Measurements from ENCODE around the gene MRPL12. TPM values are rescaled to one million over a fixed set of nuclear protein-coding genes. Genes with fewer than 3 reads are reported as not detected.

MRPL12 gene
- total and polyA plus RNA-seq, 2 of the 13 experiments (the other 11 are each of a cell fraction or from before 2014, with no cell fraction given), result 39.1 to 94.1 TPM

DNA sequence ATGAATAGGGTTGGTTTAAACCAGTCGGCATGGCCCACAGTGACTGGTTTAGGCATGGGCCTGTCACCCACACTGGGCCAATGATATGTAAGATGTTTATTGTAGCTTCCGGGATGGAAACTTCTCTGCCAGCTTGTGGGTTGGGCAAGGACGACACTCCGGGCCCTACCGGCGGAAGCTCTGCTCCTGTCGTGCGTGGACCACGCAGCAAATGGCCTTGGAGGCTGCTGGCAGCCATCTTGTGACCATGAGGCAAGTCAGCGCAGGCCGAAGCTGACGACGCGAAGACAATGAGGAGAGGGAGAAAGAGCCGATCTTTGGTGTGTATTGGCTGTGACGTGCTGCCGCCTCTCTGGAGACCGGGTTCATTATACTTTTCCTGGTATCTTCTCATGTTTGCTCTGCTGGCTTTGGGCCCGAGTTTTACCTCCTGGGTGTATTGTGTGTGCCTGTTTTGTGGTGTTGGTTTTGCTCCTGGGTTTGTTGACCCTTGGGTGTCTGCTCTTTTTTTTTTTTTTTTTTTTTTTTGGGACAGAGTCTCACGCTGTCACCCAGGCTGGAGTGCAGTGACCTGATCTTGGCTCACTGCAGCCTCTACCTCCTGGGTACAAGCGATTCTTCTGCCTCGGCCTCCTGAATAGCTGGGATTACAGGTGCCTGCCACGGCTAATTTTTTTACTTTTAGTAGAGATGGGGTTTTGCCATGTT is 24.3 kb downstream of the MRPL12 start (continued):
- TF ChIP-seq HES4 (CRISPR knock-in tag; IDR thresholded peaks at IDR 0.05; ENCODE audit: borderline replicate concordance), result peak; percentile 98
- TF ChIP-seq ZNF501 (CRISPR knock-in tag; IDR thresholded peaks at IDR 0.05), result peak; percentile 91
- peak; percentile 98 for TF ChIP-seq ZNF616 (CRISPR knock-in tag; IDR thresholded peaks at IDR 0.05; ENCODE audit: low read depth)
- peak; percentile 95 for TF ChIP-seq REPIN1 (CRISPR knock-in tag; IDR thresholded peaks at IDR 0.05; ENCODE audit: borderline replicate concordance, low read depth)
- TF ChIP-seq ZNF614 (CRISPR knock-in tag; IDR thresholded peaks at IDR 0.05; ENCODE audit: borderline replicate concordance), result peak; percentile 95
- peak; percentile 83 for TF ChIP-seq FOXK1 (CRISPR knock-in tag; IDR thresholded peaks at IDR 0.05; ENCODE audit: borderline replicate concordance, low read depth)
- TF ChIP-seq, protein P1, sequence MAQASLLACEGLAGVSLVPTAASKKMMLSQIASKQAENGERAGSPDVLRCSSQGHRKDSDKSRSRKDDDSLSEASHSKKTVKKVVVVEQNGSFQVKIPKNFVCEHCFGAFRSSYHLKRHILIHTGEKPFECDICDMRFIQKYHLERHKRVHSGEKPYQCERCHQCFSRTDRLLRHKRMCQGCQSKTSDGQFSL (CRISPR knock-in tag; IDR thresholded peaks at IDR 0.05), result peak; percentile 75; the same call in 1 of the 2 replicates
- no peak for TF ChIP-seq SRSF9 (IDR thresholded peaks at IDR 0.05; ENCODE audit: borderline replicate concordance, insufficient read depth, low read depth, low read length, poor library complexity, severe bottlenecking)
- TF ChIP-seq ZNF367 (CRISPR knock-in tag; IDR thresholded peaks at IDR 0.05; ENCODE audit: borderline replicate concordance), result peak; percentile 93; the same call in 1 of the 2 replicates
- TF ChIP-seq, protein P2, sequence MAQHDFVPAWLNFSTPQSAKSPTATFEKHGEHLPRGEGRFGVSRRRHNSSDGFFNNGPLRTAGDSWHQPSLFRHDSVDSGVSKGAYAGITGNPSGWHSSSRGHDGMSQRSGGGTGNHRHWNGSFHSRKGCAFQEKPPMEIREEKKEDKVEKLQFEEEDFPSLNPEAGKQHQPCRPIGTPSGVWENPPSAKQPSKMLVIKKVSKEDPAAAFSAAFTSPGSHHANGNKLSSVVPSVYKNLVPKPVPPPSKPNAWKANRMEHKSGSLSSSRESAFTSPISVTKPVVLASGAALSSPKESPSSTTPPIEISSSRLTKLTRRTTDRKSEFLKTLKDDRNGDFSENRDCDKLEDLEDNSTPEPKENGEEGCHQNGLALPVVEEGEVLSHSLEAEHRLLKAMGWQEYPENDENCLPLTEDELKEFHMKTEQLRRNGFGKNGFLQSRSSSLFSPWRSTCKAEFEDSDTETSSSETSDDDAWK (CRISPR knock-in tag; IDR thresholded peaks at IDR 0.05), result no peak
- TF ChIP-seq GATAD2A (CRISPR knock-in tag; IDR thresholded peaks at IDR 0.05), result peak; percentile 90
- TF ChIP-seq, protein P3, sequence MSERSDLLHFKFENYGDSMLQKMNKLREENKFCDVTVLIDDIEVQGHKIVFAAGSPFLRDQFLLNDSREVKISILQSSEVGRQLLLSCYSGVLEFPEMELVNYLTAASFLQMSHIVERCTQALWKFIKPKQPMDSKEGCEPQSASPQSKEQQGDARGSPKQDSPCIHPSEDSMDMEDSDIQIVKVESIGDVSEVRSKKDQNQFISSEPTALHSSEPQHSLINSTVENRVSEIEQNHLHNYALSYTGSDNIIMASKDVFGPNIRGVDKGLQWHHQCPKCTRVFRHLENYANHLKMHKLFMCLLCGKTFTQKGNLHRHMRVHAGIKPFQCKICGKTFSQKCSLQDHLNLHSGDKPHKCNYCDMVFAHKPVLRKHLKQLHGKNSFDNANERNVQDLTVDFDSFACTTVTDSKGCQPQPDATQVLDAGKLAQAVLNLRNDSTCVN (CRISPR knock-in tag; IDR thresholded peaks at IDR 0.05; ENCODE audit: borderline replicate concordance), result peak; percentile 97
- peak; percentile 94 for TF ChIP-seq DNMT1 (CRISPR knock-in tag; IDR thresholded peaks at IDR 0.05)
- peak; percentile 97 for TF ChIP-seq ZBTB7A (CRISPR knock-in tag; IDR thresholded peaks at IDR 0.05)
- TF ChIP-seq, protein P4, sequence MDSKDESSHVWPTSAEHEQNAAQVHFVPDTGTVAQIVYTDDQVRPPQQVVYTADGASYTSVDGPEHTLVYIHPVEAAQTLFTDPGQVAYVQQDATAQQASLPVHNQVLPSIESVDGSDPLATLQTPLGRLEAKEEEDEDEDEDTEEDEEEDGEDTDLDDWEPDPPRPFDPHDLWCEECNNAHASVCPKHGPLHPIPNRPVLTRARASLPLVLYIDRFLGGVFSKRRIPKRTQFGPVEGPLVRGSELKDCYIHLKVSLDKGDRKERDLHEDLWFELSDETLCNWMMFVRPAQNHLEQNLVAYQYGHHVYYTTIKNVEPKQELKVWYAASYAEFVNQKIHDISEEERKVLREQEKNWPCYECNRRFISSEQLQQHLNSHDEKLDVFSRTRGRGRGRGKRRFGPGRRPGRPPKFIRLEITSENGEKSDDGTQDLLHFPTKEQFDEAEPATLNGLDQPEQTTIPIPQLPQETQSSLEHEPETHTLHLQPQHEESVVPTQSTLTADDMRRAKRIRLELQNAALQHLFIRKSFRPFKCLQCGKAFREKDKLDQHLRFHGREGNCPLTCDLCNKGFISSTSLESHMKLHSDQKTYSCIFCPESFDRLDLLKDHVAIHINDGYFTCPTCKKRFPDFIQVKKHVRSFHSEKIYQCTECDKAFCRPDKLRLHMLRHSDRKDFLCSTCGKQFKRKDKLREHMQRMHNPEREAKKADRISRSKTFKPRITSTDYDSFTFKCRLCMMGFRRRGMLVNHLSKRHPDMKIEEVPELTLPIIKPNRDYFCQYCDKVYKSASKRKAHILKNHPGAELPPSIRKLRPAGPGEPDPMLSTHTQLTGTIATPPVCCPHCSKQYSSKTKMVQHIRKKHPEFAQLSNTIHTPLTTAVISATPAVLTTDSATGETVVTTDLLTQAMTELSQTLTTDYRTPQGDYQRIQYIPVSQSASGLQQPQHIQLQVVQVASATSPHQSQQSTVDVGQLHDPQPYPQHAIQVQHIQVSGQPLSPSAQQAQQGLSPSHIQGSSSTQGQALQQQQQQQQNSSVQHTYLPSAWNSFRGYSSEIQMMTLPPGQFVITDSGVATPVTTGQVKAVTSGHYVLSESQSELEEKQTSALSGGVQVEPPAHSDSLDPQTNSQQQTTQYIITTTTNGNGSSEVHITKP (CRISPR knock-in tag; IDR thresholded peaks at IDR 0.05; ENCODE audit: low read depth), result peak; percentile 79; the same call in 1 of the 2 replicates
- TF ChIP-seq AGO1 (IDR thresholded peaks at IDR 0.05; ENCODE audit: low read depth, low read length, poor library complexity, severe bottlenecking), result no peak
- TF ChIP-seq, protein P5, sequence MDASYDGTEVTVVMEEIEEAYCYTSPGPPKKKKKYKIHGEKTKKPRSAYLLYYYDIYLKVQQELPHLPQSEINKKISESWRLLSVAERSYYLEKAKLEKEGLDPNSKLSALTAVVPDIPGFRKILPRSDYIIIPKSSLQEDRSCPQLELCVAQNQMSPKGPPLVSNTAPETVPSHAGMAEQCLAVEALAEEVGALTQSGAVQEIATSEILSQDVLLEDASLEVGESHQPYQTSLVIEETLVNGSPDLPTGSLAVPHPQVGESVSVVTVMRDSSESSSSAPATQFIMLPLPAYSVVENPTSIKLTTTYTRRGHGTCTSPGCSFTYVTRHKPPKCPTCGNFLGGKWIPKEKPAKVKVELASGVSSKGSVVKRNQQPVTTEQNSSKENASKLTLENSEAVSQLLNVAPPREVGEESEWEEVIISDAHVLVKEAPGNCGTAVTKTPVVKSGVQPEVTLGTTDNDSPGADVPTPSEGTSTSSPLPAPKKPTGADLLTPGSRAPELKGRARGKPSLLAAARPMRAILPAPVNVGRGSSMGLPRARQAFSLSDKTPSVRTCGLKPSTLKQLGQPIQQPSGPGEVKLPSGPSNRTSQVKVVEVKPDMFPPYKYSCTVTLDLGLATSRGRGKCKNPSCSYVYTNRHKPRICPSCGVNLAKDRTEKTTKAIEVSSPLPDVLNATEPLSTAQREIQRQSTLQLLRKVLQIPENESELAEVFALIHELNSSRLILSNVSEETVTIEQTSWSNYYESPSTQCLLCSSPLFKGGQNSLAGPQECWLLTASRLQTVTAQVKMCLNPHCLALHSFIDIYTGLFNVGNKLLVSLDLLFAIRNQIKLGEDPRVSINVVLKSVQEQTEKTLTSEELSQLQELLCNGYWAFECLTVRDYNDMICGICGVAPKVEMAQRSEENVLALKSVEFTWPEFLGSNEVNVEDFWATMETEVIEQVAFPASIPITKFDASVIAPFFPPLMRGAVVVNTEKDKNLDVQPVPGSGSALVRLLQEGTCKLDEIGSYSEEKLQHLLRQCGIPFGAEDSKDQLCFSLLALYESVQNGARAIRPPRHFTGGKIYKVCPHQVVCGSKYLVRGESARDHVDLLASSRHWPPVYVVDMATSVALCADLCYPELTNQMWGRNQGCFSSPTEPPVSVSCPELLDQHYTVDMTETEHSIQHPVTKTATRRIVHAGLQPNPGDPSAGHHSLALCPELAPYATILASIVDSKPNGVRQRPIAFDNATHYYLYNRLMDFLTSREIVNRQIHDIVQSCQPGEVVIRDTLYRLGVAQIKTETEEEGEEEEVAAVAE (CRISPR knock-in tag; IDR thresholded peaks at IDR 0.05; ENCODE audit: borderline replicate concordance), result peak; percentile 96

Measured in HepG2 (cell line).